GM18951 (cell line): ENCODE data around the gene TGM1.

Source experiments
- POLR2A ChIP-seq: IDR thresholded peaks from 4 replicates; pipeline ENCODE4 v1.6.1; 2011; ENCODE audit warnings: mild to moderate bottlenecking; ENCODE audit not compliant: insufficient read length, insufficient read depth; ENCODE audit errors: extremely low read depth
- in situ Hi-C: fragments of 300-500 bp; cut with MboI; formaldehyde crosslinking; loops from one replicate; pipeline ENCODE4 v1.12.0; 2022; ENCODE audit warnings: low sequenced_read_pairs, mixed read lengths, inconsistent platforms; ENCODE audit not compliant: unreplicated experiment

Gene TGM1

GRCh38 chr14:24260780-24261157, 2.2 kb downstream of the TGM1 start:
- no peak for TF ChIP-seq POLR2A
- in situ Hi-C loops: no loop called here

- TF ChIP-seq POLR2A: no peak
- in situ Hi-C loops: no loop called here
Measured at GRCh38 chr14:24260026-24260779, 2.8 kb downstream of the TGM1 start.

GRCh38 chr14:24259282-24260025, 3.5 kb downstream of the TGM1 start:
- no peak for TF ChIP-seq POLR2A
- in situ Hi-C loops: no loop called here

GRCh38 chr14:24258548-24259265, 4.3 kb downstream of the TGM1 start:
- no peak for TF ChIP-seq POLR2A
- in situ Hi-C loops: no loop called here

- in situ Hi-C loops: no loop called here
- no peak for TF ChIP-seq POLR2A
Measured at GRCh38 chr14:24258119-24258518, 4.9 kb downstream of the TGM1 start.

GRCh38 chr14:24256960-24257359, 6.0 kb downstream of the TGM1 start:
- in situ Hi-C loops: no loop called here
- no peak for TF ChIP-seq POLR2A

- TF ChIP-seq POLR2A: no peak
- in situ Hi-C loops: no loop called here
Measured at GRCh38 chr14:24255931-24256711, 6.9 kb downstream of the TGM1 start.

GRCh38 chr14:24255438-24255837, 7.5 kb downstream of the TGM1 start:
- no peak for TF ChIP-seq POLR2A
- in situ Hi-C loops: no loop called here

GRCh38 chr14:24254630-24255392, 8.2 kb downstream of the TGM1 start:
- in situ Hi-C loops: no loop called here
- TF ChIP-seq POLR2A: no peak

- TF ChIP-seq POLR2A: no peak
- in situ Hi-C loops: no loop called here
Measured at GRCh38 chr14:24253936-24254335, 9.0 kb downstream of the TGM1 start.

GRCh38 chr14:24252289-24253124, 10.5 kb downstream of the TGM1 start:
- in situ Hi-C loops: no loop called here
- TF ChIP-seq POLR2A: no peak
